Astrocyte of the cerebellum (primary cell): Measurements from ENCODE around the gene KRT38.
A peak's percentile ranks its signal among the peaks of the same experiment; 100 is the strongest.

Experiments
- DNase-seq: peaks from one replicate; pipeline ENCODE4 v3.0.0-alpha.2; 2011; ENCODE audit warnings: low read depth
- H3K4me3 ChIP-seq: 2 replicates; pipeline ENCODE4 v1.5.1; 2011; ENCODE audit warnings: mild to moderate bottlenecking, low read depth, low read length, moderate library complexity
- CTCF ChIP-seq: IDR thresholded peaks from 2 replicates; pipeline ENCODE4 v1.5.1; 2012; ENCODE audit warnings: low read length, low read depth, moderate library complexity, mild to moderate bottlenecking; ENCODE audit errors: missing control alignments
- in situ Hi-C: cut with HindIII; loops from 2 replicates; pipeline ENCODE4 v1.10.0; 2017; ENCODE audit warnings: low sequenced_read_pairs

Gene KRT38

GRCh38 chr17:41417127-41417526, 23.7 kb downstream of the KRT38 start:
- H3K4me3 ChIP-seq, result no peak overlapping the region
- no peak for TF ChIP-seq CTCF
- in situ Hi-C loops, result no loop called here
- DNase-seq, result no peak

DNA sequence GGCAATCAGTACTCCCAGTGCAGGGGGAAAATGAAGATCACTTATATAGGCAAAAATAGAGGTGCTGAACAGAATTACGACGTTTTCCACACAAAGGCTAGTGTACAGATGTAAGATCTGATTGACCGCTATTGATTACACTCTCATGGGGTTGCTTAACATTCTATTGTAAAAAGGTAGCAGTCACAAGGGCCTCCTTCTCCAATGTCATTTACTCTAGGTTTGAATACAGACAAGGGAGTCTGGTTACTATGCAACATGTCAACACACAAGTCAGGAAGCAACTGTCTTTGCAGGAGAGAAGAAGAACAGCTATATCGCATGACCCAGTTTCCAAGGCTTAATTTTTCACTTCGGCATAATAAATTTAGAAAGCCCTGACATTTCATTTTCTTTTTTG, 24.3 kb downstream of the KRT38 start:
- in situ Hi-C loops, result no loop called here

DNA sequence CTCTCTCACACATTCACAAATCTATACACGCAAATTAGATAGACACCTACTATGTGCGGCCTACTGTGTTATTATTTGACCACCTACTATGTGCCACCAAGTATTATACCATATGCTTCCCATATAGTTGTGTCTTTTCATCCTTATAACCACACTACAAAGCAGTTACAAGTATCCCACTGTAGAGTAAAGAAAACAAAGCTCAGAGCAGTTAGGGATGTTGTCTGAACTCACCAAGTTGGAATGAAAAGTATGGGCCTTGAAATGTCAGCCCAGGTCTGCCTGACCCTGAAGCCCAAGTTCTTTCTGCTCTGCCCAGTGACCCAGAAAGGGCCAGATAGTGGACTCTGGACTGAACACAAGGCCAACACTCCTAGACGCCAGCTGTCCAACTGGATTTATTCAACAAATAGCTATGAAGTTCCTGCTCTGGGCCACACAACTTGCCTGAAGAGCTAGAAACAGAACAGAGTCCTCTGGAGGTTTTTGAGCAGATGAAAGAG, 24.9 kb downstream of the KRT38 start:
- no peak overlapping the region for H3K4me3 ChIP-seq
- in situ Hi-C loops, result no loop called here
- TF ChIP-seq CTCF, result no peak
- no peak for DNase-seq

More for the DNA sequence above, 24.3 kb downstream of the KRT38 start:
- no peak for DNase-seq
- H3K4me3 ChIP-seq, result no peak overlapping the region
- TF ChIP-seq CTCF, result no peak

DNA sequence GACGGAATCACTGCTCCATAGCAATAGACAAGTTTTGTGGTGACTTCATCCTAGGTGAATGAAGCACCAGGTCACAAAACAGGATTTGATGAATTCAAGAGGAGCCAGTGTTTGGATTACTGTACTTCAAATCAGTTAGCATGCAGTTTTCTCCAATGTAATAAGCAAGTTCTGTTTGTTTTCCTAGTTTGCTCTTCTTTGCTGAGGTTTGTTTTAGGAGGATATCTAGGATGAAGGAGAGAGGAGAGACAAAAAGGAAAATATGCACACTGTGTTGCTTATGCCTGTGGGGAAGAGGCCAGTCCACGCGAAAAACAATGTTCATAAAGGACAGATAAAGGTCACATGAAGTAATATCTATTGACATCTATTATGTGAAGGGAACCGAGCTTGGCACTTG, 25.4 kb downstream of the KRT38 start:
- no peak for TF ChIP-seq CTCF
- H3K4me3 ChIP-seq, result no peak overlapping the region
- in situ Hi-C loops, result no loop called here
- DNase-seq, result no peak

DNA sequence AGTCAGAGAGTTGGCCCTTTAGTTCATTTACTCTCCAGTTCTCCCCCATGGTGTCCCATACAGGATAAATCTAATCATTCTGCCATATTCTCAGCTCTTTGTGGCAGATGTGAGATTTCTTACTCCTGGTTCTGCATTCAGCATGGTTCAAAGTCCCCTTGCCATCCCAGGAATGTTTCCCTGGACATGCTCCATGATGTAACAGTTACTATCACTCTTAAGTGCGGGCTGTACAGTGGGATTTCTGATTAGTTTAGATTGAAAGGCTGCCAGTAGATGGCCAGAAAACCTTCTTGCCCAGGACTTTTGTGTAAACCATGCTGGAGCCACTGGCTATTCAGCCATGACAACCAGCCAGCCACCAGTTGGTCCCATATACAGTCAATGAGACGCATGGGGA, 26.8 kb downstream of the KRT38 start:
- no peak for DNase-seq
- TF ChIP-seq CTCF, result no peak
- H3K4me3 ChIP-seq, result no peak overlapping the region
- in situ Hi-C loops, result no loop called here

DNA sequence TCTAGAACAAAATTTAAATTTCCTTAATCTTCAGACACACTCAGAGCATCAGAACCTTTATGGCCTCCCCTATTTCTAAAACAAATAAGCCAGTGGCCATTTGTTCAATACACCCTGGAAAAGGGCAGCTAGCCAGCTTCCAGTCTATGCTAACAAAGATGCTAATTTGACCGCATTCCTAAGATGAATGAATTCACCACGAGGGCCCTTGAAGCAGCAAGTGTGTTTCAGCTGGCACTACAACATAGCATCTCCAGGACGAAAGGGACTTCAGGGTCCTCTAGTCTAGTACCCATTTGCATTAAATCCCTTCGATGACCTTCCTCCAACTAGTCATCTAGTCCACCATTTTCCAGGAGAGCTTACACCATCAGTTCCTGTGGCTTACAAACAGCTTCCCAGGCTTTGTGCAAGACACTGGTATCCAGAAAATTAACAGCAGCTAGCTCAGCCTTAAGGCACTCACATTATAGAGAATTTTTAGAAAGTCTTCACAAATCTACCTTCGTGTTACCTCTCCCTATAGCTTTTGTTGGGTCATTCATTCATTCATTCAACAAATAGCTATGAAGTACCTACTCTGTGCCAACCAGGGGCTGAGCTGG, 27.3 kb downstream of the KRT38 start:
- H3K4me3 ChIP-seq, result no peak overlapping the region
- TF ChIP-seq CTCF, result no peak
- in situ Hi-C loops, result no loop called here
- peak; percentile 37 for DNase-seq
